ENCODE results near the gene SCAMP4.
"Not testable (repeated sequence)": the region's sequence is repeated elsewhere in the genome, so short reads cannot be mapped to it uniquely, and the experiment has no call there.

- not testable (repeated sequence) for TF ChIP-seq CTCF (IDR thresholded peaks at IDR 0.05; ENCODE audit: poor library complexity); EZH2 (IDR thresholded peaks at IDR 0.05; ENCODE audit: borderline replicate concordance)
Observed at GRCh38 chr19:1878583-1878982, 26.6 kb upstream of the SCAMP4 start.

All from hepatocyte (in vitro differentiated cells).